ENCODE measurements around the gene CCND1. TPM values are rescaled to one million over a fixed set of nuclear protein-coding genes. Genes with fewer than 3 reads are reported as not detected.

CCND1 gene
- total RNA-seq: 100 to 1,000 TPM in 4 of 9 donors, 10 to 100 TPM in 5; 53.5 to 149 (median 91.0) TPM
- 10 to 100 TPM; 12.1 to 42.9 (median 29.5) TPM for polyA plus RNA-seq
- long read RNA-seq, donor 1, full-length matches to known transcripts: 7 of 7 reads
- long read RNA-seq, donor 1, partial matches to known transcripts: 0 of 7 reads
- long read RNA-seq, donor 1, other reads (novel, unspliced or antisense): 0 of 7 reads
- long read RNA-seq, donor 2, full-length matches to known transcripts: 11 of 11 reads
- long read RNA-seq, donor 2, partial matches to known transcripts: 0 of 11 reads
- long read RNA-seq, donor 2, other reads (novel, unspliced or antisense): 0 of 11 reads
- long read RNA-seq, donor 3, full-length matches to known transcripts: 3 of 3 reads
- long read RNA-seq, donor 3, partial matches to known transcripts: 0 of 3 reads
- long read RNA-seq, donor 3, other reads (novel, unspliced or antisense): 0 of 3 reads
- long read RNA-seq, donor 4, full-length matches to known transcripts: 9 of 20 reads
- long read RNA-seq, donor 4, partial matches to known transcripts: 0 of 20 reads
- long read RNA-seq, donor 4, other reads (novel, unspliced or antisense): 11 of 20 reads
- long read RNA-seq, donor 5, full-length matches to known transcripts: 50 of 72 reads
- long read RNA-seq, donor 5, partial matches to known transcripts: 8 of 72 reads
- long read RNA-seq, donor 5, other reads (novel, unspliced or antisense): 14 of 72 reads
- long read RNA-seq, donor 6, full-length matches to known transcripts: 23 of 44 reads
- long read RNA-seq, donor 6, partial matches to known transcripts: 3 of 44 reads
- long read RNA-seq, donor 6, other reads (novel, unspliced or antisense): 18 of 44 reads
- long read RNA-seq, donor 7, full-length matches to known transcripts: 7 of 50 reads
- long read RNA-seq, donor 7, partial matches to known transcripts: 43 of 50 reads
- long read RNA-seq, donor 7, other reads (novel, unspliced or antisense): 0 of 50 reads
- long read RNA-seq, donor 8, full-length matches to known transcripts: 16 of 16 reads
- long read RNA-seq, donor 8, partial matches to known transcripts: 0 of 16 reads
- long read RNA-seq, donor 8, other reads (novel, unspliced or antisense): 0 of 16 reads
- long read RNA-seq, donor 9, full-length matches to known transcripts: 3 of 29 reads
- long read RNA-seq, donor 9, partial matches to known transcripts: 26 of 29 reads
- long read RNA-seq, donor 9, other reads (novel, unspliced or antisense): 0 of 29 reads
- long read RNA-seq, donor 10, full-length matches to known transcripts: 7 of 77 reads
- long read RNA-seq, donor 10, partial matches to known transcripts: 70 of 77 reads
- long read RNA-seq, donor 10, other reads (novel, unspliced or antisense): 0 of 77 reads

GRCh38 chr11:69640995-69641581 is at the start of gene CCND1:
Gene CCND1 (plus strand): TSS chr11:69641156. CDS start chr11:69641314, 158 bp downstream.
- H3K27me3 ChIP-seq: peaks cover 2% of the 10 kb centered on the region
- DNase-seq: peak; percentile 75 to 92 (median 85)
- 0 to 2% (median 1%) methylated on average over 17 to 49 of the region's 49 CpGs for WGBS, 4 donors
- intact Hi-C loops (cut with DNase I): loop anchor here (5.0 kb wide), 3 partner anchors 344 to 719 kb away; partner anchors contain the start of gene MYEOV (in 1 of the 2)
- TF ChIP-seq CTCF (IDR thresholded peaks at IDR 0.05) (peak in 3 of 6 experiments; percentile 2 to 23 (median 20)), POLR2A (IDR thresholded peaks at IDR 0.05) (peak; percentile 82 to 97)
- H3K4me1 ChIP-seq (replicated peaks in 1 of 2): peaks cover 39 to 66% of the 10 kb centered on the region in 2 donors
- H3K27ac ChIP-seq: peak within 1 kb of the TSS; percentile 60 to 88 (median 77)
- H3K4me3 ChIP-seq: peak within 1 kb of the TSS; percentile 40 to 73 (median 56)
- H3K36me3 ChIP-seq (replicated peaks in 1 of 2): peaks cover 0 to 7% of the 10 kb centered on the region in 2 donors
- no peaks in the 10 kb centered on the region for H3K9me3 ChIP-seq (replicated peaks in 1 of 3)

GRCh38 chr11:69592986-69593650 is 47.8 kb upstream of the CCND1 start:
- H3K4me1 ChIP-seq (replicated peaks in 1 of 2): no peaks in the 10 kb centered on the region
- H3K36me3 ChIP-seq (replicated peaks in 1 of 2): no peaks in the 10 kb centered on the region
- no peak for TF ChIP-seq POLR2A (IDR thresholded peaks at IDR 0.05)
- TF ChIP-seq CTCF (IDR thresholded peaks at IDR 0.05): no peak
- 88 to 94% (median 93%) methylated on average over 12 to 31 of the region's 31 CpGs for WGBS, 4 donors
- intact Hi-C loops (cut with DNase I): no loop called here
- no peaks in the 10 kb centered on the region for H3K27me3 ChIP-seq
- no peak for DNase-seq
- no peaks in the 10 kb centered on the region for H3K9me3 ChIP-seq (replicated peaks in 1 of 3)
- no peak overlapping the region for H3K27ac ChIP-seq
- H3K4me3 ChIP-seq: no peak overlapping the region

GRCh38 chr11:69593851-69594250 is 47.1 kb upstream of the CCND1 start:
- Histone ChIP-seq H3K27ac (no peak overlapping the region), H3K4me1 (replicated peaks in 1 of 2) (no peaks in the 10 kb centered on the region), H3K4me3 (no peak overlapping the region), H3K27me3 (no peaks in the 10 kb centered on the region), H3K9me3 (replicated peaks in 1 of 3) (no peaks in the 10 kb centered on the region), H3K36me3 (replicated peaks in 1 of 2) (no peaks in the 10 kb centered on the region)
- no peak for DNase-seq
- TF ChIP-seq POLR2A (IDR thresholded peaks at IDR 0.05) (no peak), CTCF (IDR thresholded peaks at IDR 0.05) (no peak)
- 86 to 94% (median 90%) methylated on average over 5 to 6 of the region's 6 CpGs for WGBS, 4 donors
- intact Hi-C loops (cut with DNase I): no loop called here
